HG03457 (cell line): Measurements from ENCODE around the gene BATF.
"Not testable (repeated sequence)": the region's sequence is repeated elsewhere in the genome, so short reads cannot be mapped to it uniquely, and the experiment has no call there.

ENCODE experiments used
- ATAC-seq: cut with Tn5 transposase; IDR thresholded peaks from one replicate; pipeline ENCODE4 v1.9.1; 2021; ENCODE audit warnings: moderate number of reproducible peaks; ENCODE audit not compliant: unreplicated experiment

Gene BATF, protein sequence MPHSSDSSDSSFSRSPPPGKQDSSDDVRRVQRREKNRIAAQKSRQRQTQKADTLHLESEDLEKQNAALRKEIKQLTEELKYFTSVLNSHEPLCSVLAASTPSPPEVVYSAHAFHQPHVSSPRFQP

DNA sequence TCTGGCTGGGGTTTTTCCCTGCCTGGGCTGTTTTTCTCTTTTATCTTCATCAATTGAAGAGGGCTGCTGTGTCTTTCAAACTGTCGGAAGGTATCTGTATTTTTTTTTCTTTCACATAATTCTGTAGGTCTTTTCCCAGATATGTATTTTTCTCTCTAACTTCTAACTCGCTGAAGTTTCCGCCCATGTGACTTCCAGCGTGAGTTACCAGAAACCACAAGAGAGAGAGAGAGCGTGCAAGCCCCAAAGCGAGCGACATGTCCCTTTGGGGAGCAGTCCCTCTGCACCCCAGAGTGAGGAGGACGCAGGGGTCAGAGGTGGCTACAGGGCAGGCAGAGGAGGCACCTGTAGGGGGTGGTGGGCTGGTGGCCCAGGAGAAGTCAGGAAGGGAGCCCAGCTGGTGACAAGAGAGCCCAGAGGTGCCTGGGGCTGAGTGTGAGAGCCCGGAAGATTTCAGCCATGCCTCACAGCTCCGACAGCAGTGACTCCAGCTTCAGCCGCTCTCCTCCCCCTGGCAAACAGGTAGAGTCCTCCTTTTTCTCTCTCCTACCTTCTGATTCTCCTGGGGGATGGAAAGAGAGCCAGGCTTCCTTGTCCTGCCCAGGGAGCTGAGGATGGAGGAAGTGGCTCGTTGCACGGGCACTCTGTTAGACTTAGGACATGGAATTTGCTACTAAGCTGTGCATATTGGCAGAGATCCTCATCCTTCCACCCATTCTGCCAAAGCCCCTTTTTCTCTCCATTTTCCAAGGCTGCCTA is at the start of gene BATF:
Gene BATF (plus strand): TSS at position 246 of the 759 bp plus-strand sequence. CDS start 214 bp downstream, at position 460.
- ATAC-seq, result no peak

DNA sequence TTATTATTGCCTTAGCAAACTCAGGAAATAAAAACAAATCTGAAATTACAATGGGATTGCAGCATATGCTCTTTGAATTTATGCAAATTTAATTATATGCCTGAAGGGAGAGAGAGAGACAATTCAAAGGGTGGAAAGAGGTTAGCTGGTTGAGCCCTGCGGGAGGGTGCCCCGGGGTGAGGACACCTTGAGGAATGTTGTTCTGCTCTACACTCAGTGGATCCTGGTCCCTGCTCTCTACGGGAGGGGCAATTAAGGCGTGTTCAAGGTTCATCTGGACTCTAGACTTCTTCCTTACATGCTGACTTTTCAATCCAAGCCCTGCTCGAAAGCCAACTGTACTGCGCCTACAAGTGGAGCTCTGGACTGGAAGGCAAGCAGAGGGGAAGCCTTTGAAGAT is 48.1 kb upstream of the BATF start:
- not testable (repeated sequence) for ATAC-seq

DNA sequence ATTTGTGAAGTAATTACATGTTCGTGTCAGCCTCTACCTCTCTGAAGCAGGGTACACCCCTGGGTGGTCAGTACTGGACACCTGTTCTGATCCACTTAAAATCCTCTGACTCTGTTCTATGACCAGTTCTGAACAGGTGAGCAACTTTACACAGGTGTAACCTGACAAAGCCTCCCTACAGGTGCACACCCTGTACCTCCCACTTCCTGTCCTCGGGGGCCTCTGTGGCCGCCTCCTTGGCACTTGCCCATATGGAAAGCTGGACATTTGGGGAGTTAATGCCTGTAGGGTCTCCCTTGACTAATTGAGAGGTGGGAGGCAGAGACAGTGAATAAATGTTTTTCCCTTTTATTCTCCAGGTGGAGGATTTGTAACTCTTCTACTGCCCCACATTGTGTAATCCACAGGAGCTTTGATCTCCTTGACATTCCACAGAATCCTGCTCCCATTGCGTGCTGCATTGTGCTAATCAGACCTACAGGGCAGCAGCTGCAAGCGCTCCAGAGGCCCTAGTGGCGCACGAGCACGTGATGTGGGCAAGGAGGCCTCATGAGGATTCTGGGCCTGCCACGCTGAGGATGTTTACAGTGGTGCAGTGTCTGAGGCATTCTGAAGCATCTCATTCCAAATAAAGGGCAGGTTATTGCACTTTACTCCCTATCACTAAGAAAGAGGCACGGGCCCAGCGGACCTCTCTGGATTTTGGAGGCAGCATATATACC is 45.8 kb upstream of the BATF start:
- ATAC-seq, result no peak

DNA sequence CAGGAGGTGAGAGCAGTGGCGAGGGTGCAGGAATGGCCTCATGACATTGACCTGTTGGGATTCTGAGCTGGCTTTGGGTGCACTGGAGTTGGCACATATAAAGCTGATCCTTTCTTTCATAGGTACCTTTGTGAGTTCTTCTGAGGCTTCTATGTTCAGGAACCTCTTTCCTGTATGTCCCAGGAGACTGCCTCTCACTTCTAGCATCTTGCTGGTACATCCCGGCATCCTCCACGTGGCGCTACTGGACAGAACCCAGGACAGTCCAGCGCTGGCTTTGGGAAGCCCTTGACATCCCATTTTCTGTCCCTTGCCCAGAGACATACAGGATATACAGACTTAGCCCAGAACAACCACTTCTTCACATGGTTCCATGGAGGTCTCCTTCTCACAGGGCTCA is 44.4 kb upstream of the BATF start:
- ATAC-seq, result no peak

DNA sequence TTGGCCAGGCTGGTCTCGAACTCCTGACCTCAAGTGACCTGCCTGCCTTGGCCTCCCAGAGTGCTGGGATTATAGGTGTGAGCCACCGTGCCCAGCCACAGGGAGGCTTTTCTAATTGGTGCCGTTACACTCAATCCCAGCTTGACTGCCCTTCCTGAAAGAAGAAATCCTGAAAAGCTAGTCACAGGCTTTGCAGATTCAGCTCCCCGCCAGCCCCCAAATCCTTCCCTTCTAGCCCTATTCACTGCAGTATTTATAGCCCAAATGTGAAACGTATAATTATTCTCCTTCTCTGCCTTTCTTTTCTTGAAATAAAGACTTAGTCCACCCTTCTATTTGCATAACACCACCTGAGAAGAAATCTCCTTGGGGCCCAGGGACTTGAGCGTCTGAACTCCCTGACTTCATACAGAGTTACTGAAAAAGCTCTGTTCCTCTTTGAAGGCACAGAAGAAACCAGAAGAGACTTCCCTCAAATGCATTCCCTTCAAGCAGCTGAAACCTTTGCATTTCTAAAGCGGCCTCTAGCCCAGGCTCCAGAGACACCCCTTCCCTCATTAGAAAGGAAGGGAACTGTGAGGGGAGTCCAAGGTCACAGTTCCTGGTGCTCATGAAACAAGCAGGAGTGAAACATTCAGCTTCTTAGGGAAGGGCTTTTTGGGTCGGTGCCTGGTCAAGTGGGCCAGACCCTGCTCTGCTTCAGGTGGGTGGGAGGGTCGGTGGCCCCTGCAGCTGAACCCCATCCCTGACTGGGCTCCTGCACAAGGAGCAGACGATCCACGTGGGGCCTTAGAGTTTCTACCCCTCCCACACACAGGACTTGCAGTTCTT is 42.3 kb upstream of the BATF start:
- no peak for ATAC-seq

DNA sequence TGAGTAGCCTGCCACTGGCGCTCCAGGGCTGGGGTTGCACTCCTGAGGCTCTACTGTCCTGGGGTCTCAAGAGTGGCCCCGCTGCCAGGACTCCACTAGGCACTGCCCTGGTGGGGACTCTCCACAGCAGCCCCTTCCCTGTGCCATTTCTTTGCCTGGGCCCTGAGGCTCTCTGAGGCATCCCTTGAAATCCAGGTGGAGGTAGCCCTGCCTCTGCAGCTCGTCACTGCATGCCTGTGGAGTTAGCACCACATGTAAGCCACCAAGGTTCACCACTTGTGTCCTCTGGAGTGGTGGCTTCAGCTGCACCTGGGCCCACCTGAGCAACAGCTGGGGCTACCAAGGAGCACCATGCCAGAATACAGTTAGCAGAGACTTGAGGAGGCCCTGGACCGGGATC is 39.9 kb upstream of the BATF start:
- ATAC-seq, result no peak

DNA sequence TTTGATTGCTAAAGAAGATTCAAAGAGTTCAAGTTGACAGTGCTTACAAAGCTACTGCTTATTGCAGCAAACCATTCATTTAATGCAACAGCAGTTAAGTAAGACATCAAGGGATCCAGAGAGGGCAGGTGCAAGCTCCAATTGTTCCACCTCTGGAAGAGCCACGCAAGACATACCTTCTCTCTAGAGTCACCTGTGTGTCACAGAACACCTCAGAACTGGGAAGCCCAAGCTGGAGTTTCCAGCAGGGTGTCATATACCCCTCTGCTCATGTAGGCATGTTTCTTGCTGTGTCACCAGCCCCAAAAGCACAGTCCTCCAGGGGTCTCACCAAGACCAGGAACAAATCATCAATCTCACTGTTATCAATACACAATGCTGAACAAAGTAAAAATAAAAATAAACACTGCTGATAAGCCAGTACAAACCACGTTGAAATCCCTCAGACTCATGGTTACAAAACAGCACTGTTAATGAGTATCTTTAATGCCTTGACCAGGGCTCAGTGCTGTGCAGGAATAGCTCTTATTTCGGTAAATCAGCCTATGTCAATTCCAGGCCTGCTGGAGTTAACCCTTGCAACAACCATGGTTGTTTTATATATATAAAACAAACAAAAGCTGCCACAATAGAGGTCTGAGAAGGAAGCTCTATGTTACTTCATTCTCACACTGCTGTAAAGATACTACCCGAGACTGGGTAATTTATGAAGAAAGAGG is 37.4 kb upstream of the BATF start:
- ATAC-seq, result no peak

DNA sequence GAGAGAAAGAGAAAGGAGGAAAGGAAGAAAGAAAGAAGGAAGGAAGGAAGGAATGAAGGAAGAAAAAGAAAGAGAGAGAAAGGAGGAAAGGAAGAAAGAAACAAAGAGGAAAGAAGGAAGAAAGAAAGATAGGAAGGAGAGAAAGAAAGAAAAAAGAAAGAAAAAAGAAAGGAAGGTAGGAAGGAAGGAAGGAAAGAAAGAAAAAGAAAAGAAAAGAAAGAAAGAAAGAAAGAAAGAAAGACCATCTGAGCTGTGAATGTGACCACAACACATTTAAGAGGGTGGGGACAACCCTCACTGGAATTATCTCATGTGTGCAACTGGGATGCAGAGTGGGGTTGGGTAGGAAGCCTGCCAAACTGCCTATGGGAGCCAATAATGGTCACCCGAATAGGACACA is 36.0 kb upstream of the BATF start:
- ATAC-seq, result no peak

DNA sequence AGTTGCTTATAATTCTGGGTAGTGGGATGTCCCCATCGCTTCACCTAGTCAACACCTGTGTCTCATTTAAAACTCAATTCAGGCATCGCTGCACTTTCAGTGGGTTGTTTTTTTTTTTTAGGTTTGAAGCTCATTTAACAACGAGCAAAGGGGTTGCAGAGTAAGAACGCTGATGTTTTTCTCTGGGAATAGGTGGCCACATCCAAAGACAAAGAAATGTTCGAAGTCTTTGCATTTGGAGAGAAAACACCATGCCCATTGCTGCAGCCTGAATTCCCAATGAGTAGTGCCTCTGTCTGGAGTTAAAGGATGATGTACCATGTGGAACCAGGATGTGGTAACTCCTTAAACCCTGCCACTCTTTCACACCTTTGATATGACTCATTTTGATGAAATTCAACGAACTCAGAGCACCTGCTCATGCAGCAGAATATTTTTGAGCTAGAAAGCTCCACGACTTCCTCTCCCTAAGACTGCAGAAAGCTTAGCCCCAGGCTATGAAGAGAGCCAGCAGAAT is 35.1 kb upstream of the BATF start:
- peak; percentile 50 for ATAC-seq

DNA sequence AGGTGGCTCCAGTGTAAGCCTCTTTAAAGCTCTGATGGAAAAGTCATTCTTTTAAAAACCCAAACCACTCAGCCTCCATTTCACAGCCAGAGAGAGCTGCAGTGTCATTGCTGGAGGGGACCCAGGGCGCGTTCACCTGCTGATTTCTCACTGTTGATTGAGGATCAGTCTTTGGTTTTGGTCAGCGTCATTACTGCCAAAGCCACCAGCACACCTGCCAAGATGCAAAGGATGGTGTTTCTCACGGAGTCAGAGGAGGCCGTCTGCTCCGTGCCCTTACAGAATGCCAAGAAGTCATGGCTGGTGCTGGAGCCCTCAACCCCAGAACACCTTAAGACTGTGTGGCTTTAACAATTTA is 32.8 kb upstream of the BATF start:
- no peak for ATAC-seq

DNA sequence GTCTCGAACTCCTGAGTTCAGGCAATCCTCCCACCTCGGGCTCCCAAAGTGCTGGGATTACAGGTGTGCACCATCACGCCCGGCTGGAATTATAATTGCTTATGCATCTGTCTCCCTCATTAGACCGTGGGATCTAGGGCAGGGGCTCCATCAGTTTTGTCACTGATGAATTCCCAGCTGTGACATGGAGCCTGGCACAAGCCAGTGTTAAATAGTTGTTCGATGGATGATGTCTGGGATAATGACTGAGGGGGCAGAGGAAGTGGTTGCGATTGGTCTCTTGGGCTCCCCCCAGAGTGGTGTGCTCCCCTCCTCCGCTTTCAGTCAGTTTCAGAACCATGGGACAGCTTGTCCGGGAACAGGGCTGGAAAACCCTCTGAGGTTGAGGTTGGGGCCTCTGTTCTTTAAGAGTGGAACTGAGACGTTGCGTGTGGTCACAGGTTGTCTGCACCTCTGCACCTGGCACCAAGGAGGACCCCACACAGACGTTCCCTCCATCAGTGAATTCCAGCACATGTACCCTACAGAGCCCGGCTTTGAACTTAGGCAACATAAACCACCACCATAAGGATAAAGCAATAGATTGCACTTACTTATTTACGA is 30.8 kb upstream of the BATF start:
- no peak for ATAC-seq

DNA sequence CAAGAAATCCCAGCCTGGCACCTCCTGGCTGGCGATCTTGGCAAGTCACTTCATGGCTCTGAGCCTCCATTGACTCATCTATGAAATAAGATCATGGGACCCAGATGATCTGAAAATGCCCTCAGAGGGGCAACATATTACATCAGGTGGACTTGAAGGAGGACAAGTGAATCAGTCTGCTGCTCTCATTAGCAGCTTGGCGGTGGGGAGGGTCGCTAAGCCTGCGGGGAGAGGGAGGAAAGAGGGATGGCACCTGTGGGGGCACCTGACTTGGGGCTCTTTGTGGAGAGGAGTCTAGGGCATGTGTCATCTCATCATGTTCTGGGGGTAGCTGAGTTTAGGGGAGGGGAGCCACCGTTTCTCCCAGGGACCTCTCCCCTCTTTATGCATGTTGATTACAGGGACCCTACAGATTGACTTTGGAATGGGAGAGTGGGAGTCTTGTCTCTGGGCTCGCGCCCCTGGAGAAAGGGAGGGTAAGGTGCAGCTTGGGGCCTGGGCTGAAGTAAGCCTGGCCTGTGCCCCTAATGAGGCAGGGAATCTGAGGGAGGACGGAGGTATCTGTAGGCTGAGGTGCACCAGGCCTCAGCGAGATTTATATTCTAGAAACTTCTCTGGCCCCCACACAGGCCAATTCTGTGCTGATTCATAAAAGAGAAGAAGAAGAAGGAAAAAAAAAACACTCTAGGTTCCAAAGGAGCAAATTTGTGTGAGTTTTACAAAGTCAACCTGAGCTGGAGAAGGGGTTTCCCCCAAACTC is 29.3 kb upstream of the BATF start:
- no peak for ATAC-seq

DNA sequence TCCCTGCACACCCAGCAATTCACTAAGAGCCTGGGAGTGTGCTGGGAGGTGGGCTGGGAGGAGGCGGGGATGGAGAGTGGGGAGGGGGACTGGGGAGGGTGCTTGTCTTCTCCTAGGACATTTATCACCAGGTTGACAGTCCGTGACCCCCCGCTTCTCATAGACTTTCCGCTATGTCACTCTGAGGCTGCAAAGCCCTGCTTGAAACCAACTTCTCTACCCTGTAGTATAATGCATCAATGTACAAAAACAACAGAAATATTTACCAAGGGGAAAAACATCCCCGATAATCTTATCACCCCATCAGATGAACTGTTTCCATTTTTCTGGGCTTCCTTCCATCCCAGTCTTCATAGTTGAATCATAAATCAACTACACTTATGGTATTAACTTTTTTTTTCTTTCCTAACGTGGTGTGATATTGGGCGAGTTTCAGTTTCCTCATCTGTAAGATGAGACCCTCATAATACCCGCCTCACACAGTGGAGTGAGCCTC is 28.6 kb upstream of the BATF start:
- no peak for ATAC-seq

DNA sequence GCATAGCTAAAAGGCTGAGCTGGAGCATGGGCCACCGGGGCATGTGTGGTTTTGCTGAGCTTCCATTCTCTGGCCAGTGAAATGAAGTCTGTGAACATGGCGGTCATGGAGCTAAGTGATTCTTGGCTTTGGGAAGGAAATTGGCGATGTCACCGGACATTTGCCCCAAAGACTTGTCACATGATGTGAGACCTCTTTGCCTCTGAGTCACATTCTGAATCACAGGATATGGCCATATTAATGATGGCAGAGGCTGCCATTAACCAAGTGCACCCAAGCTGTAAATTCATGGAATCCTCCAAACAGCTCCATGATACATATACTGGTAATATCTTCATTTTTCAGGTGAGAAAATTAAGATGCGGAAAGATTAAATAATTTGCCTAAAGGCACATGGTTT is 27.4 kb upstream of the BATF start:
- no peak for ATAC-seq

DNA sequence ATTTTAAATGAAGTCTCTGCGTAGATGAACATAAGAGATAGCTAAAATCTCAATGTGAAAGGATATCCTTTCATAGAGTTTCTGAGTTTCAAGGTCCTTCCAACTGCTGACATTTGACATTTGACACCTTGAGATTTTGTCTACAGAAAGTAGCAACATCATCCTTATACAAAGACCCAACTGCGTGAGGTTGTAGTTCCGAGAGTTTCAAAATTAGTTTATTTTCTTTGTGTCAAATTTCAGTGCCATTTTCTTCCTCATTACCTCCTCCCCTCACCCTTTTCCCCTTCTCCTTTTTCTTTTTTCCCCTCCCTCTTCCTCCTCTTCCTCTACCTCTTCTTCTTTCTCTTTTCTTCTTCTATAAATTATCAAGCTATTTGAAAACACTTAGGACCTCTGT is 26.9 kb upstream of the BATF start:
- ATAC-seq, result no peak

DNA sequence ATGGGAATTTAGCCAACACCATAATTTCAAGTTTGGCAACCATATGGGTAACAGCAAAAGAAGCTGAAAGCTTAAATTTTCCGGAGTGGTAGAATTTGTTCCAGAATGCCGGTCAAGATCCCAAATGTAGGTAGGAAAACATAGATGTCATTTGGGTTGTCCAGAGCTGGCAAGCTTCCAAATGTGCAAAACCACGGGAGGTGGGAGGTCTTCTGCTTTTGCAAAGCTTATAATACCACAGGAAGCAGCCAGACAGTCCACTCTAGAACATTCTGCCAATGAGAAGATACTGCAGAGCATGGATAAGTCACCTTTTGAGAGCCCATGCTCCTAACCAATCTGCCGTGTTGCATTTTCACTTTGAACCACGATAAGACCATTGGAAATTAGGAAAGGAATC is 26.4 kb upstream of the BATF start:
- ATAC-seq, result no peak

DNA sequence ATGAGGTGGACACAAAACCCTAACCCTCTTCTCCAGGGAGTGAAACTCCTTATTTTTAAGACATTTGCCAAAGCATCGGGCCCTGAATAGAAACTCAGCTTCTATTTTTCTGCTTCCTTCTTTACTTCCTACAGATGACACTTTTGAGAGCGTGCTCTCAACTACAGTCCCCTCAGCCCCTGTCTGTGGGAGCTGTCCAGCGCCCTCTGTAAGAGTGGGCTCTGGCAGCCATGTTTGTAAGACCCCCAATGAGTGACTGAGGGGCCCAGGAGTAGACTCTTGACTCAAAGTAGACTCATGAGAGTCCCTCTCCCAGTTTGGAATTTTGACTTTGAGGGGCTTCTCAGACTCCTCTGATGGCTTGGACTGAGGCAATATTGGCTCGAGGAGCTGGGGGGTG is 25.5 kb upstream of the BATF start:
- no peak for ATAC-seq

DNA sequence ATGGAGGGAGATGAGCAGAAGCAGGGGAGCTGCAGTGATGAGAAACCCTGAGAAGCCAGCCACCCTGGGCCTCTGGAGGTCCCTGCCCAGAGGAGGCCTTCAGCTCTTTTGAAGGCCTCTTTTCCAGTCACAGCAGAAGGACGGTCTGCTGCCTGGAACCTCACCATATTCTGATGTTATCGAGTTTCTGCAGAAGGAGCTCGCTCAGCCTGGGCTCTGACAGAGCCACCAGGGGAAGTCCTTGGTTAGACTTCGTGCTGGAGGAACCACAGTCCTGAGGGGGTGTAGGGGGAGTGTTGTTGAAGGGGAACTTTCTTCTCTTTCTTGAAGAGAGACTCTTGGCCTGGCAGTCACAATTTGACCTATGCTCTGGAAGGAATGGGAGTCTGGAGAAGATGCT is 25.1 kb upstream of the BATF start:
- no peak for ATAC-seq

DNA sequence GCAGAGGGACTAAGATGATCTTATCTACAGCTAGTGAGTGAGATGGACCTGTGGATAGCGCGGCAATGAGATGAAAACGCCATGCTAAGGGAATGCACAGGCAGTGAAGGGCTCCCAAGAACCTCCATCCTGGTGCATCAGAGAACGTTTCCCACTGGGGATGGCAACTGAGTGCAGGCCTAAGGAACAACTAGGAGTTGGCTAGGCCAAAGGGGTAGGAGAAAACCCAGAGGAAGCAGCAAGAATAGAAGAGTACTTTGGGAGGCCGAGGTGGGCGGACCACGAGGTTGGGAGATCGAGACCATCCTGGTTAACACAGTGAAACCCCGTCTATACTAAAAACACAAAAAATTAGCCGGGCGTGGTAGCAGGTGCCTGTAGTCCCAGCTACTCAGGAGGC is 24.6 kb upstream of the BATF start:
- ATAC-seq, result no peak
